NCI-H146 (cell line): Measurements from ENCODE around the gene NCOA1.

Experiments
- DNase-seq: peaks from one replicate; lab custom pipeline; 2025; lab: John Stamatoyannopoulos, UW

The NCOA1 gene

DNA sequence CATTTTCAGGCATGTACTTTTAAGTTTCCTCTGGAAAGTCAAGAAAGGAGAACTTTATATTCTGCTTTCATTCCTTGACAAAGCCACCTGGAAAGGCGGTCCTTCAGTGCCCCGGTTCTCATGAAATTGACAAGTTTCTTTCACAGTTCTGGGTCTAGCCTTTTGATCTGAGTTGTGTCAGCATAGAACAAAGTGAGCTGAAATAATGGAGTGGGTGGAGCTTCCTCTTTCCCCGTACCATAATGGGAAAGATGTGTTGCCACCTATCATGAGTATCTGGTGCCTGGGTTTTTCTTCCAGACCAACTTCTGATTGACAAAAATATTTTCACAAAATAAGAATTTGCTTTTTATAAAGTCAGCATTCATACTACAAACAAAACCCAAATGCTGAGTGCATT lies 252.9 kb downstream of the NCOA1 start:
- no peak for DNase-seq

DNA sequence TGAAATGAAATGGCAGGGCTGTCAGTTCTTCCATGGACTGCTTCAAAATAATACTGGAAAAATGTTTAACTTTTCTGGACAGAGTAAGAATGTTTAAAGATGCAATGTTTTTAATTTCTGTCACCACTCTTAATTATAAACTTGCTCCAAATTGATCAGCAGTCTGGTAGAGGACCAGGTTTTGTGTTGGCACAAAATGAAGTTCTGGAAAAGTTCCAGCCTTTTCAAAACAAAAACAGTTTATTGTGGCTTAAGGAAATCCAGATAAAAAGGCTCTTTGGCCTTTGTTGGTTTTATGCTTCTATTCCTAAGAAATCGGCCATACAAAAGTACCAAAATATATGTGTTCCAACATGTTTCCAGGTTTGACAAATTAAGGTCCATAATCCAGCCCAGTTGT lies 253.3 kb downstream of the NCOA1 start:
- no peak for DNase-seq

DNA sequence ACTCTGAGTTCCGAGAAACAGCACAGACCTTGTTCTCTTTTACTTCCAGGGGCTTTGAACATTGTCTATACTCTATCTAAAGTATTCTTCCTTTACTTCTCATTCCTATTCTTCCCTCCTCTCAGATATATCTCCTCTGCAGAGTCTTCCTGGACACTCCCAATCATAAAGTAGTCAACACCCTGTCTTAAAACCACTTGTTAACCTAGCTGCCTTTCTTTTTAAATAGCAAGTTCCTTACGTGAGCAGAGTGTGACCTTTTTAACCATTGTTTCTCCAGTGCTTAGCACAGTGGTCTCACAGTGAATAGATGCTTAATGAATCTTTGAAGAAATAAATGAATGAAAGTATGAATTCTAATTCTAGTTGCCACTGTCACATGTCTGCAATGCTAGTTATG lies 254.8 kb downstream of the NCOA1 start:
- DNase-seq: no peak

DNA sequence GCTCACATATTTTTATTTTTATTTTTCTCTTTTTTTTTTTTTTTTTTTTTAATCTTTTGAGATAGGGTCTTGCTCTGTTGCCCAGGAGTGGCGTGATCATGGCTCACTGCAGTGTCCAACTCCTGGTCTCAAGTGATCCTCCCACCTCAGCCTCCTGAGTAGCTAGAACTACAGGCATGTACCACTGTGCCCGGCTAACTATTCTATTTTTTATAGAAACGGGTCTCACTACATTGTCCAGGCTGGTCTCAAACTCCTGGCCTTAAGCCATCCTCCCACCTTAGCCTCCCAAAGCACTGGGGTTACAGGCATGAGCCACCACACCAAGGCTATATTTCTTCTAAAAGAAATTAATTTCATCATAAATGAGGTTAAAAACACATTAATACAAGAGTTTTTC lies 256.2 kb downstream of the NCOA1 start:
- no peak for DNase-seq

DNA sequence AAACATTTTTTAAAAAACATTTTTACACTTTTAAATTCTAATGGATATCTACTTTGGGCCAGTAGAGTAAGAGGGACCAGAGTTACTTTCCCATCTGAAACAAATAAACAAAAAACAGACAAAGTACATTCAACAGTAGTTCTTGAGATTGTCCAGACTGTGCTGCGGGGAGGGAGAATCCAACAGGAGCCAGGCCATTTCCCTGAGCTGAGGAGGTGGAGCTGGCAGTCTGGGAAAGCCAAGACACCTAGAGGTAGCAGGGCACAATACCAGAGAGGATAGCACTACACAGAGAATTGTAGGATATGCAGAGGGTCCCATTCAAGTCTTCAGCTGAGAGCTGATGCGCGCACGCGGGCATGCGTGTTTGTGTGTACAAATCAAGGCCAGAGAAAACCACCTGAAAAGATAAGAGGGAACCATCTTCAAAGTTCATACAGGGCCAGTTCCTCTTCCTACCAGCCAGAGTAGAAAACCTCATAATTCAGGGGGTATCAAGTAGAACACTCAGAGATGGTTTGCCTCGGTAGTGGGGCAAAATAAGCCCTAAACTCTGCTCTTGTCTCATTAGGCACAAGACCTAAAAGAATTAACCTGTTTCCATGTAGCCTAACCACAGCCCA lies 258.1 kb downstream of the NCOA1 start:
- no peak for DNase-seq

DNA sequence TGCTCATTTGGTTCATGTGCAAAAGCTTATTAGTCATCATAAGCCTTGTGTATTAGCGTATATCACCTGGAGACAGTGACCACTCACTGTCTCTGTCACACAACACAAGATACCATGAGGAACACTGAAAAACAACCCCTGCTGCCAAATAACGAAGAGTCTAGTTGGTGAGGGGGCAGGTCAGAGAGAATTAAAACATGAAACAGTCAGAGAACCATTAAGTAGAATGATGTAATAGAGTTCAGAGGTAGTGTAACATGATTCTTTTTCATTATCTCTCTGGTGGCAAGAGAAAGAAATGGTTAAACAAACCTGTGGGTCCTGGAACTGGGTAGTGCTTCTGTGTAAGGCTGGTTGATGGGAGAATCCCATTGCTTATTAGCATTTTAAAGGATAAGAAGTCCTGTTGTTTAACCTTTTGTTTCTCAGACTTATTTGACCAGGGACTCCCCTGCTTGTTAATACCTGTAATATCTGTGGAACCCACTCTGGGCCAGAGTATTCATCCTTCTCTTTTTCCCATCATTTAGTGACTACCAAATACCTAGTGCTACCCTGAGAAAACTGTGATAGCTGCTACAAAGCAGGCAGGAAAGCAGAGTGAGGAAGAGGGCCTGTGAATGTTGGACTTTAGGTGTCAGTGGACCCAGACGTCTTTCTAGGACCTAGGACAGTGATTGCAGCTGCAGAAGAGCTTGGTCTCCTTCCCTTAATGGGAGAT lies 264.1 kb downstream of the NCOA1 start:
- DNase-seq: peak; percentile 52

DNA sequence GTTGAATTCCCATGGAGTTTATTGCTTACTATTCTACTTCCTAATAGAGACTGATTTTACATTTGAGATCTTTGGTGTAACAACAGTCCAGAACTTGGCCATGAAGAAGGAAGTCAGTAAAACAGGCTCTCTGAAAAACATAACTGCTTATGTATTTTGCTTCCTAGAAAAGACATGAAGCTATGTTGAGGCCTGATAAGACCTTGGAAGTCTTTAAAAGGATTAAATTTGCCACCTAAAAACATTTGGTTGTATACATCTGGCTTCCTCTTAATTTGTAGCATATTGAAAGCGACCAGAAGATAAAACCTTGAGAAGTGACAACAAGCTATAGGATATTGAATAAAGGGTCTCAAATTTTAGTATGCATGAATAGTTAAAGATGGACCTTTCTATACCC lies 265.7 kb downstream of the NCOA1 start:
- DNase-seq: no peak

DNA sequence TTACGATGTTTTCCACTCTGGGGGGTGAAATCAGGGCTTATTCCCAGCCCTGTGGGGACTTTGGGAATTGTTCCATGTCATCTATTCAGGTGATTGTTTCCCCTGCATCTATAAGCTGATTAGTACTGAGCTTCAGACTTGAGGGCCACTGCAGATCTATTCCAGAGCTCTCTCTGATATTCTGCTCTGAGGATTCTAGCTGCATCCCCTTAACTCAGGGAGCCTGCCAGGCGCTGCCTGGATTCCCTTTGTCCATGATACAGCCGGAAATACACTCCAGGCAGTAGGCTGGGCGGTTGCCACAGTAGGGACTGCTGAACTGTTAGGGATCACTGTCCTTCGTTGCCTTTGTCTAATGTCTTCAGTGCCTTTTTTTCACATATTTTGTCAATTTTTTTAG lies 270.8 kb downstream of the NCOA1 start:
- DNase-seq: peak; percentile 8

DNA sequence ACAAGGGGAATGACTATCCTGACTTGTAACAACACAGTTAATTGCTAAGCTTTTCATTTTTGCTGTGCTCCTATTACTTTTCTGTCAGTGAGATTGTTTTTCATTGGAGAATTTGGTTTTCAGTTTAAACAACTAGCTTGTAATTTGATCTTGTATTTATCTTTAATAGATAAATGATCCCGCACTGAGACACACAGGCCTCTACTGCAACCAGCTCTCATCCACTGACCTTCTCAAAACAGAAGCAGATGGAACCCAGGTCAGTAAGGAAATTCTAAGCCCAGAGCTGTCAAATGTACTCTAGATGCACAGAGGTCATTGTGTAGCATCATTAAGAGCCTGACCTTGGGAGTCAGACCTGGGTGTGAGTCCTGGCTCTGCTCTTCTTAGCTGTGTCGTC lies 271.5 kb downstream of the NCOA1 start:
- DNase-seq: peak; percentile 29

DNA sequence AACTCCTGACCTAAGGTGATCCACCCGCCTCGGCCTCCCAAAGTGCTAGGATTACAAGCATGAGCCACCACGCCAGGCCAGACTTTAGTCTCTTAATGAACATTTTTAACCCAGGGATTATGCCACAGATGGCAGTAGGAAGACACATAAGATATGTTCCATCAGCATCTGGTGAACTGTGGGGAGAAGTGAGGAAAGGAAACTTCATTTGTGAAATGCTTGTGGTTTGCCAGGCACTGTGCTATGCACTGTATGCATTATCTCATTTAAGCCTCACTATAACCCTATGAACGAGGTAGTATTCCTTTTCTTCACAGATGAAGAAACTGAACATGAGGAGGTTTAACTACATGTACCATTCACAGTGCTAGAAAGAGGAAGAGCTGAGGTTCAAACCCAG lies 272.8 kb downstream of the NCOA1 start:
- no peak for DNase-seq

DNA sequence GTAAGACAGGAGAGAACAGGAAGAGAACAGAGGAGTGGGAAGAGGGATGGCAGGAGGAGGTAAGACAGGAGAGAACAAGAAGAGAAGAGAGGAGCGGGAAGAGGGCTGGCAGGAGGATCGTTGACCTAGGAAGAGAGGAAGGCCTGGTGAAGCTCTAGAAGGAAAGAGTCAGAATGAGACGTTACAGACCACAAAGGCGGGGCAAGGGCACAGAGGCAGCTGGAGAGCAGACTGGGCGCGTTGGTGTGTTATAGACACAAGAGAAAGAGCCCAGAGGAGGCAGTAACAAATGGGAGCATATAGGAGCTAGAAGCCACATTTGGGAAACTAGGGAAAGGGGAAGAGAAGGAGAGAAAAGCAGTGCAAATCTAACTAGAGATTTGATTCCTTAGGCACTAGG lies 275.6 kb downstream of the NCOA1 start:
- DNase-seq: no peak

DNA sequence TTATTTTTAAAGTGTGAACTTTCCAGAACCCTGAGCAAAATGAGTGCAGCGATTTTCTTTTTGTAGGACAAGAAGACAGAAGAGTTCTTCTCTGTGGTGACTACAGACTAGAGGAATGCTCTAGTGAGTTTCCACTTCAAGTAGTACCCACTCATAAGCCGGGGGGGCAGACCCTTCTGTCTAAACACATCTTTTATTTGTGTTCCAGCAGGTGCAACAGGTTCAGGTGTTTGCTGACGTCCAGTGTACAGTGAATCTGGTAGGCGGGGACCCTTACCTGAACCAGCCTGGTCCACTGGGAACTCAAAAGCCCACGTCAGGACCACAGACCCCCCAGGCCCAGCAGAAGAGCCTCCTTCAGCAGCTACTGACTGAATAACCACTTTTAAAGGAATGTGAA lies 277.0 kb downstream of the NCOA1 start:
- DNase-seq: peak; percentile 47

DNA sequence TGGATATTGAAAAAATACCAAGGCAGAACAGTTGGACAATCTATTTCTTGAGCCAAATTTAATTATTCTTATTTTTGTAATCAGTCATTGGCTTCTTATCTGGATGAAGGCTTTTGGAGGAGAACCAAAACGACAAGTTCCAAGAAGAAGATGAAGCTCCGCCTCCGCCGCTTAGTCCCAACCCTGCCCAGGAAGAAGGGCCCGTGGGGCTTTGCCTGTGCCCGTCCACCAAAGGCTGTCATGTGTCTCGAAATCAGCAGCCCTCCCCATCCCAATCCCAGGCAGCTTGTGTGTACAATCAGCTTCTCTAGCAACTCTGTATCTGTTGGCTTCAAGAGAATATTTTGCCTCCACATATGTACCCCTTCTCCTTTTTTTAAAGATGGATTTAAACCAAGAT lies 277.5 kb downstream of the NCOA1 start:
- DNase-seq: no peak

DNA sequence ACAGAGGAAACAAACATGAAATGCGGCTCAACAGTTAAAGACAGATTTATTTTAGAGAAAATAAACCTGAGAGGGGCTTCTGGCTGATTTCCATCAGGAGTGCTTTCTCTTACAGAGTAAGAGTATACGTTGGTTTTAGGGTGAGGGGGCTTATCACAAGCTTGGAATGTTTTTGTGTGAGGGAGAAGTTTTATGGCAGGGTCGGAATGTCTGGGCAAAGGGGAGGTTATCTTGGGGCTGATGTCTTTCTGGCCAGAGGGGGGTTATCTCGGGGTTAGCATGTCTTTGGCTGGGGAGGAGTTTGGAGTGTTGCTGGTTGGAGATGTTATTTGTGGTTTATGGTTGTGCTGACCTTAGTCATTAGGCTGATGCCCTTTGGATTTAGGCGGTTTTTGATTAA lies 280.0 kb downstream of the NCOA1 start:
- no peak for DNase-seq

DNA sequence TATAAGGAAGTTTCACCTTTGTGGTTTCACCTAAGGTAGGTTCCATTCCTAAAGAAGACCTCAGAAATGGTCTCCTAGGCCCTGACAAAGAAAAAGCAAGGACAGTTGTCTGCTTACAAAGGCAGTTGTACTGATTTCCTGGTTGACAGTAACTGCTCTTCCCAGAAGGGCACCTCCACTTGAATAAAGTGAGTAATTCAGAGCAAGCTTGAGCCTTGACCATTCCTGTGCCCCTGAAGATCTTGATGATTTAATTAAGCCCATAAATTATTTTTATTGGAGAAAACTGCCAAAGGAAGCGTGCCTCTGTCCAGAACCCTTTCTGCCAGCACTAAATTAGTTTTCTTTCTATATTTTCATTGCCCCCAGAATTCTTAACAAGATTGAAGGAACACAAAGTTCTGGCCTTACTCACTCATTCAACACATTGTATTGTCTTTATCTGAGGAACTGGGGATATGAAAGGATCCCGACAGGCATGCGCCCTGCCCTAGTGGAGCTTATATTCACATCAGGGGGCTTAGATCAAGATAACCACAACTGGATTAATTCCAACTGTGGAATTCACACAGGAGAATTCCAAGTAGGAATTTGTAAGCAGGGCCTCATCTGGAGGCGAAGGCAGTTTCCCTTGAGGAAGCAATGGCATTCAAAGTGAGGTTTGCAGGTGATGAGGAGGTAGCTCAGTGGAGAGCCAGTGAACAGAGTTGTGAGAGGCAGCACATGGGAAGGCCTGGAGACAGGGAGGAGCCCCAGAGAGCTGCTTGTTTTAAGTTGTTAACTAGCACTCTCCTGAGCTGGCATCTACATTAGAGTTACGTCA lies 280.9 kb downstream of the NCOA1 start:
- DNase-seq: no peak

DNA sequence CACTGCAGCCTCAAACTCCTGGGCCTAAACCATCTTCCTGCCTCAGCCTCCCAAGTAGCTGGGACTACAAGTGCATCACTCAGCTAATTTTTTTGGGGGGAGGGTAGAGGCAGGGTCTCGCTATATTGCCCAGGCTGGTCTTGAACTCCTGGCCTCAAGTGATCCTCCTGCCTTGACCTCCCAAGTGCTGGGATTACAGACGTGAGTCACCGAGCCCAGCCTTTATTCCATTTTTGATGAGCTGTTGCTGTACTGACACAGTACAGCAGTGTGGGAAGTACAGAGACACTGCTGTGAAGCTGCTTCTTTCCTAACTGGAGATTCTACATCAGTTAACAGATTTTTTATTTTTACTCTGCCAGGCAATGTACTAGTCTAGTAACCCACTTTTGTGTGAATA lies 283.3 kb downstream of the NCOA1 start:
- DNase-seq: no peak

DNA sequence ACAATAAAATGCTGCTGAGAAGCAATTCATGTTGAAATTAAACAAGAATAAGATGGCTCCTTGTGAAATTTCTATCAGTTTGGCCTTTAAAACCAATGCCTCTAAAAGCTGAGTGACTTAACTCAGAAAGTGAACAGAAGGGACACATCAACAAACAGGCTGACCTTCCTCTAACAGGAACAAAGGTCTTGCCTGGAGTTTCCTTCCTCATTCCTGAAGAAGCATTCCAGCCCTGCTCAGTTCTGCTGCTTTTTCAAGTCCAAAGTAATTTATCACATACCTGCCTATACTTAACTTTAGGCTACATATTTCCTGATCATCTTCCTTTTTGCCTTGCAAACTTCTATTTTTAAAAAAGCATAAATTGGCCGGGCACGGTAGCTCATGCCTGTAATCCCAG lies 288.1 kb downstream of the NCOA1 start:
- DNase-seq: no peak

DNA sequence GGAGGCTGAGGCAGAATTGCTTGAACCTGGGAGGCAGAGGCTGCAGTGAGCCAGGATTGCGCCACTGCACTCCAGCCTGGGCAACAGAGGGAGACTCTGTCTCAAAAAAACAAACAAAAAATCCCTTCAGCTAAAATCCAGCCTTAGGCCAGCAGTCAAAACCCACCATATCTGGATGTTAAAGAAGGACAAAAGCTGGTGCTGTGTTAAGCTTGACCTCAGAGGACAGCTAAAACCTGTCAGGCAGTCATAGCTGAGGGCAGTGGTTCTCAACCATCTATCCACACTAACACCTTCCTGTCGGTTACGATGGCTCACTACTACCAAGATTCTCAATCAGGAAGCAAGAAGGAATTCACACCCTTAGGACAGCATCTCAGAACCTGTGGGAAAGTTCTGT lies 292.6 kb downstream of the NCOA1 start:
- no peak for DNase-seq

DNA sequence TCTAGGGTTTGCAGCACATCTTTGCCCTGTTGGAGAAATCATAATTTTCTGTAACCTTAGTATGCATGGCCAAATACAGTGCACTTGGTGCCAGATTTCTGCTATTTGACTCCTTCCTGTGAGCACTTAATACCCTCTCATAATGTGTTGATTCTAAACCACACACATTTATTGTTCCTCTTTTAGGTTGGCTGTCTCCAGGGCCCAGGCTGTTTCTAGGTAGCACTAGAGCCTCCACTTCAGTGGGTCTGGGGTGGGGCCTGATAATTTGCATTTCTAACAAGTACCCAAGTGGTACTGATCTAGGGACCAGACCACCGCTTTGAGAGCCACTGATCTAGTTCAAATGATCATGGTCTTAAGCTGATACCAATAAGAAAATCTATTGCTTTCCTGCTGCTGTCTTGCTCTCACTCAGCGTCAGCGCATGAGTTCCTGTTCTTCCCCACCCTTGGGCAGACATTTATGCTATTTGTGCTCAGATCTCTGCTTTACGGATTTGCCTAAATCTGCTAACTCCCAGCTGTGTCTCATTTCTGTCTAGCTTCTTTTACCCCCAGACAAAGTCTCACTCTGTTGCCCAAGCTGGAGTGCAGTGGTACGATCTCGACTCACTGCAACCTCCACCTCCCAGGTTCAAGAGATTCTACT lies 294.7 kb downstream of the NCOA1 start:
- DNase-seq: no peak

DNA sequence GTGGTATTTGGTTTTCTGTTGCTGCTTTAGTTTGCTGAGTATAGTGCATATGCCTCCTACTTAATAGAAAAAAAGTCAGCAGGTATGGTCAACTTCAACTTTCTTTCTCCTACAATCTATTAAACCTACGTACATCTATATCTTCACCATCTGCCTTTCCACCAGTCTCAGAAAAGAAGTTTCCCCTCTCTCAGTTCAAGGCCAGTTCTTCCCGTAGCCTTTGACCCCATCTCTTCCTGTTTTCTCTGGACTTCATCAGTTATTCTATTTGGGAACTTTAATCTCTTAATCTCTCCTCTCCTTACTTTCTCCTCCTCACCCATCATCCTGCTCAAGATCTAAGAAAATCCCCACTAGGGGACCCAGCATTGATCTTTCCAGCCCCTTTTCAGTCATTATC lies 296.5 kb downstream of the NCOA1 start:
- no peak for DNase-seq

DNA sequence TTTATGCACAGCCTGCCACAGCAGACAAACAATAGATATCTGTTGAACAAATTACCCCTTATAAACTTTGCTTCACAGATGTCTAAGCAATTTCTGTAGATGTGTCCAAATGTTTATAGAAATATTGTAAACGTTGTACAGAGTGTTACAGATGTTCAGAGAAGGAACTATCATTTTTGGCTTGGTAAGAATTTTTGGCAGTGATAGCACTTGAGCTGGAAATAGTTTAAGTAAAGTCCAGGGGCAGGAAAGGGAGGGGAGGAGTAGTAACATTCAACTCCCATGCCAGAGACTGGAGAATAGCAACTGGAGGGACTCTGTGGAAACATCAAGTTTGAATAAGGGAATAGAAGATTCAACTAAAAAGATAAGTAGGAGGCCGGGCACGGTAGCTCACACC lies 297.8 kb downstream of the NCOA1 start:
- DNase-seq: no peak

DNA sequence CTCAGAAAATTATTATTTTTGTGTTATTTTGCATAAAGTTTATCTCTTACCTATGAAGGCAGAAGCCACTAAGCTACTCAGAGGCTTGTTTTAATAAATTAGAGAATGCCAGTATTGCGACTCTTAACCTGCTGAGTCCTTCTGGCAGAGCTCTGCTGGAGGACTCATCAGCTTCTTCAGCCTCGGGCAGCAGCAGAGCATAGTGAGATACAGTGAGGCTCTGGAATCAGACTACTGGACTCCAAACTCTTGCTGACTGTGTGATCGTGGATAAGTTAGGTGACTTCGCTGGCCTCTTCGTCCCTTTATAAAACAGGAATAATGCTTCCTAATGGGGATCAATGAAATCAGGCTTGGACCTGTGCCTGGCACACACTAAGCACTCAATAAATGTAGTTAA lies 300.4 kb downstream of the NCOA1 start:
- no peak for DNase-seq

DNA sequence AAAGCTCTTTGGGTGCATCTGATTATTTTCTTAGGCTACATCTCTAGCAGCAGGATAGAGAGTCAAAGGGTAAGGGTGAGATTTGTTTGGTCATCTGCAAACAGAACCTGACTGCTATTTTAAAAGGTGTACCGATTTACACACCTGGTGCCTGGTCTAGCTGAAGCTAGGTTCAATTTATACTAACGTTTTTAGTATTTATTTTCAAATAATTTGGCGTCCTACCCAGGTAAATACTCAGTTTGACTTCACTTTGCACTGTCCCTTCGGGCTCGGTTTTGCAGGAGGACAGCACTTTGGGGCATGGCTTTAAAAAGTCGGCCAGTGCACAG lies 301.5 kb downstream of the NCOA1 start:
- DNase-seq: no peak
